ENCODE results near the gene PAX3. TPM values are rescaled to one million over a fixed set of nuclear protein-coding genes. Genes with fewer than 3 reads are reported as not detected.

PAX3 gene
- total RNA-seq, 1 donor from 2014 or later, result 66.7 TPM

- Mint-ChIP-seq H3K27ac (no peak overlapping the region), H3K27me3 (peaks cover 97% of the 10 kb centered on the region), H3K9me3 (no peaks in the 10 kb centered on the region), H3K36me3 (peaks cover 2% of the 10 kb centered on the region), H3K4me1 (ENCODE audit: unreplicated experiment) (peaks cover 5% of the 10 kb centered on the region), H3K4me3 (peak overlapping the region; percentile 9)
- DNase-seq (ENCODE audit: extremely low spot score, unreplicated experiment), result no peak
- TF ChIP-seq CTCF (conservative IDR thresholded peaks at IDR 0.05), result peak; percentile 63
These were observed 15.2 kb downstream of the PAX3 start for GRCh38 chr2:222283634-222284033.

- Mint-ChIP-seq H3K27me3 (peaks cover 96% of the 10 kb centered on the region), H3K4me3 (no peak overlapping the region), H3K9me3 (no peaks in the 10 kb centered on the region), H3K27ac (no peak overlapping the region), H3K36me3 (no peaks in the 10 kb centered on the region), H3K4me1 (ENCODE audit: unreplicated experiment) (peaks cover 5% of the 10 kb centered on the region)
- DNase-seq (ENCODE audit: extremely low spot score, unreplicated experiment), result no peak
- TF ChIP-seq CTCF (conservative IDR thresholded peaks at IDR 0.05), result no peak
These were observed 17.3 kb downstream of the PAX3 start for GRCh38 chr2:222281506-222281905.

GRCh38 chr2:222280795-222281194 is 18.0 kb downstream of the PAX3 start:
- DNase-seq (ENCODE audit: extremely low spot score, unreplicated experiment), result no peak
- peak; percentile 29 for TF ChIP-seq CTCF (conservative IDR thresholded peaks at IDR 0.05)
- peaks cover 96% of the 10 kb centered on the region for H3K27me3 Mint-ChIP-seq
- no peaks in the 10 kb centered on the region for H3K9me3 Mint-ChIP-seq
- peaks cover 5% of the 10 kb centered on the region for H3K4me1 Mint-ChIP-seq (ENCODE audit: unreplicated experiment)
- H3K27ac Mint-ChIP-seq, result no peak overlapping the region
- H3K36me3 Mint-ChIP-seq, result no peaks in the 10 kb centered on the region
- no peak overlapping the region for H3K4me3 Mint-ChIP-seq

- no peak overlapping the region for H3K4me3 Mint-ChIP-seq
- no peak for DNase-seq (ENCODE audit: extremely low spot score, unreplicated experiment)
- TF ChIP-seq CTCF (conservative IDR thresholded peaks at IDR 0.05), result no peak
- no peaks in the 10 kb centered on the region for H3K9me3 Mint-ChIP-seq
- H3K36me3 Mint-ChIP-seq, result no peaks in the 10 kb centered on the region
- H3K4me1 Mint-ChIP-seq (ENCODE audit: unreplicated experiment), result peaks cover 9% of the 10 kb centered on the region
- no peak overlapping the region for H3K27ac Mint-ChIP-seq
- peaks cover 93% of the 10 kb centered on the region for H3K27me3 Mint-ChIP-seq
These were observed 26.3 kb downstream of the PAX3 start for GRCh38 chr2:222272446-222273015.

- Mint-ChIP-seq H3K9me3 (no peaks in the 10 kb centered on the region), H3K4me1 (ENCODE audit: unreplicated experiment) (peaks cover 9% of the 10 kb centered on the region), H3K27me3 (peaks cover 90% of the 10 kb centered on the region), H3K4me3 (no peak overlapping the region), H3K36me3 (no peaks in the 10 kb centered on the region), H3K27ac (no peak overlapping the region)
- no peak for TF ChIP-seq CTCF (conservative IDR thresholded peaks at IDR 0.05)
- DNase-seq (ENCODE audit: extremely low spot score, unreplicated experiment), result no peak
These were observed 26.9 kb downstream of the PAX3 start for GRCh38 chr2:222271854-222272253.

- Mint-ChIP-seq H3K27me3 (peaks cover 91% of the 10 kb centered on the region), H3K4me1 (ENCODE audit: unreplicated experiment) (peaks cover 9% of the 10 kb centered on the region), H3K27ac (no peak overlapping the region), H3K36me3 (no peaks in the 10 kb centered on the region), H3K9me3 (no peaks in the 10 kb centered on the region), H3K4me3 (no peak overlapping the region)
- DNase-seq (ENCODE audit: extremely low spot score, unreplicated experiment), result no peak
- TF ChIP-seq CTCF (conservative IDR thresholded peaks at IDR 0.05), result no peak
These were observed 28.4 kb downstream of the PAX3 start for GRCh38 chr2:222270396-222270795.

Data from type B pancreatic cell (in vitro differentiated cells).